NT2/D1 (cell line): ENCODE data around the gene DLG4.
A peak's percentile ranks its signal among the peaks of the same experiment; 100 is the strongest.

Source experiments
- DNase-seq: peaks from one replicate; pipeline ENCODE4 v3.0.0-alpha.2; 2011; ENCODE audit warnings: low read depth, low spot score
- H3K27me3 ChIP-seq: 2 replicates; pipeline ENCODE4 v1.6.0; 2011; ENCODE audit warnings: mild to moderate bottlenecking; ENCODE audit not compliant: insufficient read length, insufficient read depth
- H3K36me3 ChIP-seq: 2 replicates; pipeline ENCODE4 v1.6.1; 2011; ENCODE audit warnings: mild to moderate bottlenecking, low read length, mixed read lengths; ENCODE audit not compliant: insufficient read depth, insufficient read length
- H3K4me1 ChIP-seq: 2 replicates; pipeline ENCODE4 v1.5.1; 2011; ENCODE audit not compliant: insufficient read depth, insufficient read length
- H3K4me3 ChIP-seq: 2 replicates; pipeline ENCODE4 v1.5.1; 2011; ENCODE audit warnings: low read depth; ENCODE audit not compliant: insufficient read length
- H3K9ac ChIP-seq: 2 replicates; pipeline ENCODE4 v1.6.0; 2011; ENCODE audit warnings: low read depth; ENCODE audit not compliant: insufficient read length
- H3K9me3 ChIP-seq: 2 replicates; pipeline ENCODE4 v1.5.1; 2011; ENCODE audit warnings: mild to moderate bottlenecking, low read length; ENCODE audit not compliant: insufficient read depth
- SUZ12 ChIP-seq: IDR thresholded peaks from 2 replicates; pipeline ENCODE4 v1.6.1; 2011; ENCODE audit not compliant: insufficient read length, insufficient read depth; ENCODE audit errors: extremely low read depth
- YY1 ChIP-seq: IDR thresholded peaks from 2 replicates; pipeline ENCODE4 v1.6.1; 2011; ENCODE audit not compliant: insufficient read length, insufficient read depth
- ZNF274 ChIP-seq: IDR thresholded peaks from 2 replicates; pipeline ENCODE4 v1.6.1; 2011; ENCODE audit warnings: mild to moderate bottlenecking, low read depth, low read length

DLG4 gene

GRCh38 chr17:7204828-7205461 lies 14.7 kb downstream of the DLG4 start:
- TF ChIP-seq YY1 (no peak), SUZ12 (no peak), ZNF274 (no peak)
- Histone ChIP-seq H3K4me3 (peak overlapping the region; percentile 34), H3K9me3 (no peaks in the 10 kb centered on the region), H3K9ac (peak overlapping the region; percentile 32), H3K36me3 (peaks cover 25% of the 10 kb centered on the region), H3K4me1 (peaks cover 8% of the 10 kb centered on the region), H3K27me3 (no peaks in the 10 kb centered on the region)
- DNase-seq: peak; percentile 85

DNA sequence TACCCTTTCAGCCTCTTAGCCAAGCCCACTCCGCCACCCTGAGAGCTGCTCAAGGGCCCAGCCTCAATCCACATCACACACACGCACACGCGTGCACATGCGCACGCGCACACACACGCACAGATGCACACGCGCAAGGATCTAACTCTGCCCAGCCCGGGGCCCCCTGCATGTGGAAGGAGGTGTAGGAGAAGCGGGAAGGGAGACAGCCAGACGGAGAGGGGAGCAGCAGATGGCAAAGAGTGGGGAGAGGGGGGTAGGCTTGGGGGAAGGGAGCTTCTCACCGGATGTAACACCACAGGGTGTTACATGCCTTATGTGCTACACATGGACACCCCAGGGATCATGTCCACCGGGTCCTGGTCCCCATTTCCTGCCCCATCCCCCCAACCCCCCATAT lies 15.3 kb downstream of the DLG4 start:
- TF ChIP-seq SUZ12 (no peak), ZNF274 (no peak), YY1 (no peak)
- no peaks in the 10 kb centered on the region for H3K9me3 ChIP-seq
- H3K9ac ChIP-seq: no peak overlapping the region
- no peaks in the 10 kb centered on the region for H3K27me3 ChIP-seq
- no peak overlapping the region for H3K4me3 ChIP-seq
- DNase-seq: no peak
- peaks cover 8% of the 10 kb centered on the region for H3K4me1 ChIP-seq
- peaks cover 25% of the 10 kb centered on the region for H3K36me3 ChIP-seq

DNA sequence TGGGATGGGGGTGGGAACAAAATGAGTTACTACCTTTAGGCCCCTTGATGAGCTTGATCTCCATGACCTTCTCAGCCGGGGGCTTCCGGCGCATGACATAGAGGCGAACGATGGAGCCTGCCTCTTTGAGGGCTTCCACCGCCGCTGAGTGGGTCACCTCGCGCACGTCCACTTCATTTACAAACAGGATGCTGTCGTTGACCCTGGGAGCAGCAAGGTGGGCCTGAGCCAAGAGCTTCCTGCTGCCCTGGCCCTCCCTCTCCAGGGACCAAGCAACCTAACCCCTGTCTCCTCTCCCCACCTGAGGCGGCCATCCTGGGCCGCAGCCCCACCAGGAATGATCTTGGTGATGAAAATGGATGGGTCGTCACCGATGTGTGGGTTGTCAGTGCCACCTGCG lies 16.2 kb downstream of the DLG4 start:
- Histone ChIP-seq H3K4me3 (no peak overlapping the region), H3K27me3 (no peaks in the 10 kb centered on the region), H3K4me1 (peaks cover 2% of the 10 kb centered on the region), H3K9me3 (no peaks in the 10 kb centered on the region), H3K36me3 (peaks cover 25% of the 10 kb centered on the region), H3K9ac (no peak overlapping the region)
- no peak for DNase-seq
- TF ChIP-seq ZNF274 (no peak), SUZ12 (no peak)

DNA sequence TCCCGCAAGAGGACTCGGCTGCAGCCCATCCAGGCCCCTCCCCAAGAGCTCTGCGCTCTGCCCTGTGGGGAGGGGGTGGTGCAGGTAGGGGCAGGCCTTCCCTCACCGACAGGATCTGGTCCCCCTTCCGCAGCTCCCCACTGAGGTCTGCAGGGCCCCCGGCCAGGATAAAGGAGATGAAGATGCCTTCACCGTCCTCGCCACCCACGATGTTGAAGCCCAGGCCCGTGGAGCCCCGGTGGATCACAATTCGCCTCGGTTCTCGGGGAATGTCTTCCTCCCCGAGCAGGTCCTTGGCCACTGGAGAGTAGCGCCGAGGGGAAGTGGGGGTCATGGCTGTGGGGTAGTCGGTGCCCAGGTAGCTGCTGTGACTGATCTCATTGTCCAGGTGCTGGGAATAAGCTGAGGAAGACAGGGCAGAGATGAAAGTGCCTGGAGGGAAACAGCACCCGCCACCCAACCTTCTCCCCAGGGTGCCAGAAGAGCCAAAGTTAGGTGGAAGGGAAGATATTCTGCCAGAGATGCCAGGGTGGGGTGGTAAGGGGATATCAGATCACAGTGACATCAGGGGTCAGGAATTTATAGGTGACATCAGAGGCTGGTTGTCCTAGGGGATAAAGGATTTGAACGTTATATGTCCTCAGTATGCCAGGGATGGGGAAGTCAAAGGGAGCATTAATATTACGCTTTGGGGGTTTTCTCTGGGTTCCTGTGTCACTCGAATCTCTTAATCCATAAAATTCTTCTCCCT lies 22.8 kb downstream of the DLG4 start:
- Histone ChIP-seq H3K27me3 (no peaks in the 10 kb centered on the region), H3K36me3 (peaks cover 48% of the 10 kb centered on the region), H3K9me3 (no peaks in the 10 kb centered on the region), H3K4me1 (peaks cover under 1% of the 10 kb centered on the region), H3K4me3 (no peak overlapping the region), H3K9ac (no peak overlapping the region)
- no peak for DNase-seq
- no peak for TF ChIP-seq YY1
- no peak for TF ChIP-seq ZNF274
- TF ChIP-seq SUZ12: no peak

- Histone ChIP-seq H3K9me3 (no peaks in the 10 kb centered on the region), H3K27me3 (no peaks in the 10 kb centered on the region), H3K4me3 (no peak overlapping the region), H3K36me3 (peaks cover 47% of the 10 kb centered on the region), H3K9ac (no peak overlapping the region), H3K4me1 (peaks cover 4% of the 10 kb centered on the region)
- no peak for TF ChIP-seq SUZ12
- no peak for TF ChIP-seq ZNF274
- TF ChIP-seq YY1: no peak
- DNase-seq: no peak
Measured at GRCh38 chr17:7195971-7196370, 23.7 kb downstream of the DLG4 start.

- TF ChIP-seq YY1: no peak
- no peak for TF ChIP-seq ZNF274
- no peak for TF ChIP-seq SUZ12
- Histone ChIP-seq H3K9me3 (no peaks in the 10 kb centered on the region), H3K27me3 (no peaks in the 10 kb centered on the region), H3K9ac (no peak overlapping the region), H3K4me1 (peaks cover 6% of the 10 kb centered on the region), H3K36me3 (peaks cover 49% of the 10 kb centered on the region), H3K4me3 (no peak overlapping the region)
- no peak for DNase-seq
Measured at GRCh38 chr17:7192271-7192937, 27.2 kb downstream of the DLG4 start.
